DMS153 treated with DMSO at 0.1 percent for 48 hours (cell line): Measurements from ENCODE around the gene RAD9A.
A peak's percentile ranks its signal among the peaks of the same experiment; 100 is the strongest.

Source experiments
- DNase-seq: peaks from one replicate; lab custom pipeline; 2025; ENCODE audit not compliant: unreplicated experiment; lab: John Stamatoyannopoulos, UW

RAD9A gene

GRCh38 chr11:67373648-67374570 is 17.9 kb upstream of the RAD9A start:
- no peak for DNase-seq

GRCh38 chr11:67374571-67375281 is 17.1 kb upstream of the RAD9A start:
- no peak for DNase-seq

- no peak for DNase-seq
Observed at GRCh38 chr11:67375320-67376055, 16.3 kb upstream of the RAD9A start.

- no peak for DNase-seq
Observed at GRCh38 chr11:67376063-67376820, 15.5 kb upstream of the RAD9A start.

GRCh38 chr11:67376873-67377808 is 14.6 kb upstream of the RAD9A start:
- DNase-seq = no peak

GRCh38 chr11:67378544-67378943 is 13.2 kb upstream of the RAD9A start:
- no peak for DNase-seq

GRCh38 chr11:67379061-67380058 is 12.4 kb upstream of the RAD9A start:
- no peak for DNase-seq

GRCh38 chr11:67381244-67381972 is 10.4 kb upstream of the RAD9A start:
- DNase-seq = no peak

GRCh38 chr11:67382276-67383136 is 9.3 kb upstream of the RAD9A start:
- DNase-seq = no peak

GRCh38 chr11:67384851-67385366 is 6.9 kb upstream of the RAD9A start:
- no peak for DNase-seq

- no peak for DNase-seq
Observed at GRCh38 chr11:67387069-67387468, 4.7 kb upstream of the RAD9A start.

GRCh38 chr11:67387518-67387917 is 4.3 kb upstream of the RAD9A start:
- no peak for DNase-seq

GRCh38 chr11:67389477-67389876 is 2.3 kb upstream of the RAD9A start:
- DNase-seq = peak; percentile 18

- DNase-seq = no peak
Observed at GRCh38 chr11:67390947-67391303, 861 bp upstream of the RAD9A start.

GRCh38 chr11:67392183-67392715 is 463 bp downstream of the RAD9A start:
- DNase-seq = no peak

- DNase-seq = no peak
Observed at GRCh38 chr11:67393437-67393836, 1.7 kb downstream of the RAD9A start.
